Activated naive CD4-positive, alpha-beta T cell treated with anti-CD3 and anti-CD28 coated beads for 36 hours (primary cell): ENCODE measurements around the gene FMO1. TPM values are rescaled to one million over a fixed set of nuclear protein-coding genes. Genes with fewer than 3 reads are reported as not detected.

Experiments used
- CTCF ChIA-PET: fragments of 350-600 bp; sonication (Branson Sonifier 250); formaldehyde crosslinking; loops from one replicate; lab custom pipeline; 2021; ENCODE audit warnings: antibody characterized with exemption; lab: Charles Lee
- DNase-seq: peaks from one replicate; pipeline ENCODE4 v3.0.0-alpha.2; 2020
- H3K27ac Mint-ChIP-seq: one replicate; pipeline ENCODE4 v1.8.0; 2021; ENCODE audit warnings: mild to moderate bottlenecking, mixed read lengths
- H3K27me3 Mint-ChIP-seq: one replicate; pipeline ENCODE4 v1.8.0; 2021; ENCODE audit warnings: low read depth, mixed read lengths
- H3K36me3 Mint-ChIP-seq: one replicate; pipeline ENCODE4 v1.8.0; 2021; ENCODE audit warnings: low read depth, mixed read lengths
- H3K4me1 Mint-ChIP-seq: one replicate; pipeline ENCODE4 v1.8.0; 2021; ENCODE audit warnings: low read depth, mixed read lengths
- H3K4me3 Mint-ChIP-seq: one replicate; pipeline ENCODE4 v1.8.0; 2021; ENCODE audit warnings: mild to moderate bottlenecking, moderate library complexity, mixed read lengths
- H3K9me3 Mint-ChIP-seq: one replicate; pipeline ENCODE4 v1.8.0; 2021; ENCODE audit warnings: mixed read lengths
- intact Hi-C: fragments of 100-400 bp; cut with micrococcal nuclease; formaldehyde crosslinking; loops from one replicate; pipeline ENCODE4 v1.15.1; 2023
- total RNA-seq, 2 experiments: library from RNA; stranded (reverse); gene quantifications; one replicate each; pipeline ENCODE4 v1.2.3, GENCODE V29; 2021

The FMO1 gene
- total RNA-seq, 2 experiments from 2014 or later, result not detected

DNA sequence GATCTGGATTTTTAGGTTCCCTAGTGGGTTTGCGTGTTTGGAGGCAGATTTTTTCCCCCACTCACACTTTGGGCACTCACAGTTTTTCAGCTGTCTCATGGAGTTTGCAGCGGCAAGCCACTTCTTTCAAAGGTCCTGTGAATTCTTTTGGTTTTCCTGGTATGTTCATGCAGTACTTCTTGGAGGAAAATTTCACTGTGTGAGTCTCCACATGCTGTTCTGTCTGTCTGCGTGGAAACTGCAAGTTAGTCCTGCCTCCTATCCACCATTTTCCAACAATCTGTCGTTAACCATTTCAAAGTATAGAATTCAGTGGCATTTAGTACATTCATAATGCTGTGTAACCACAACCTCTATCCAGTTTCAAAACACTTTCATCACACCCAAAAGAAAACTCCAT, 793 bp upstream of the FMO1 start:
- Mint-ChIP-seq H3K27ac (no peak overlapping the region), H3K9me3 (no peaks in the 10 kb centered on the region), H3K4me1 (no peaks in the 10 kb centered on the region), H3K27me3 (peaks cover 28% of the 10 kb centered on the region), H3K4me3 (no peak overlapping the region), H3K36me3 (no peaks in the 10 kb centered on the region)
- DNase-seq, result no peak
- intact Hi-C loops, result no loop called here
- CTCF ChIA-PET, result interaction anchor here (0.7 to 8.3 kb wide), 3 partner anchors 58 to 337 kb away, joined by 3 to 96 read pairs (median 3); partner anchors contain the start of gene FMO4

GRCh38 chr1:171248841-171249240, 547 bp downstream of the FMO1 start:
- Mint-ChIP-seq H3K4me1 (no peaks in the 10 kb centered on the region), H3K9me3 (no peaks in the 10 kb centered on the region), H3K4me3 (no peak overlapping the region), H3K36me3 (no peaks in the 10 kb centered on the region), H3K27ac (no peak overlapping the region), H3K27me3 (peaks cover 33% of the 10 kb centered on the region)
- DNase-seq, result no peak
- intact Hi-C loops, result no loop called here
- CTCF ChIA-PET, result interaction anchor here (8.3 kb wide), 1 partner anchor 64 kb away, joined by 96 read pairs; the partner anchor contains the start of gene FMO4

DNA sequence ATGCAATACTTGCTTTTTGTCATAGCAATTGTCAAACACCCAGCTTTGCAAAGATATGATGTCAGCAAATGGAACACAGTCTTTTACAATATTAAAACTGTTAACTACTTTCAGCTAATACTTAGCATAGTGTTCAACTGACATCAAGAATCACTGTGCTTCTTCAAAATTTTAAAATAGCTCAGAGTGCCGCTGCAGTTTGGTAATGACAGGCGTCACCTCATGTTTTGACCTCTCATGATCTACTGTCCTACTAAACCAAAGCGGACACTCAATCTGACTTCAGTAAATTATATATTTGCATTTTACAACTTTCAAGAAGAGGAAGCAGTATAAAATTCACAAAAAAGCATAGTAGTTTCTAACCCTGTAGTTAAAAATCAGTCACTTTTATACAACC, 2.0 kb downstream of the FMO1 start:
- CTCF ChIA-PET, result interaction anchor here (8.3 kb wide), 1 partner anchor 63 kb away, joined by 96 read pairs; the partner anchor contains the start of gene FMO4
- H3K4me3 Mint-ChIP-seq, result no peak overlapping the region
- H3K36me3 Mint-ChIP-seq, result no peaks in the 10 kb centered on the region
- H3K4me1 Mint-ChIP-seq, result no peaks in the 10 kb centered on the region
- H3K27me3 Mint-ChIP-seq, result peaks cover 36% of the 10 kb centered on the region
- no peaks in the 10 kb centered on the region for H3K9me3 Mint-ChIP-seq
- DNase-seq, result no peak
- intact Hi-C loops, result no loop called here
- no peak overlapping the region for H3K27ac Mint-ChIP-seq

GRCh38 chr1:171251042-171251951, 3.0 kb downstream of the FMO1 start:
- Mint-ChIP-seq H3K27ac (no peak overlapping the region), H3K27me3 (peaks cover 38% of the 10 kb centered on the region), H3K4me1 (no peaks in the 10 kb centered on the region), H3K4me3 (peak overlapping the region; percentile 77), H3K36me3 (no peaks in the 10 kb centered on the region), H3K9me3 (no peaks in the 10 kb centered on the region)
- intact Hi-C loops, result loop anchor here (1.0 kb wide), 1 partner anchor 63 kb away; the partner anchor contains the start of gene FMO4
- CTCF ChIA-PET, result interaction anchor here (1.3 to 8.3 kb wide), 2 partner anchors 62 to 218 kb away, joined by 3 to 96 read pairs; partner anchors contain the start of gene FMO4
- peak; percentile 50 for DNase-seq

- Mint-ChIP-seq H3K9me3 (no peaks in the 10 kb centered on the region), H3K27me3 (peaks cover 38% of the 10 kb centered on the region)
Measured at GRCh38 chr1:171251952-171252300, 3.6 kb downstream of the FMO1 start.

DNA sequence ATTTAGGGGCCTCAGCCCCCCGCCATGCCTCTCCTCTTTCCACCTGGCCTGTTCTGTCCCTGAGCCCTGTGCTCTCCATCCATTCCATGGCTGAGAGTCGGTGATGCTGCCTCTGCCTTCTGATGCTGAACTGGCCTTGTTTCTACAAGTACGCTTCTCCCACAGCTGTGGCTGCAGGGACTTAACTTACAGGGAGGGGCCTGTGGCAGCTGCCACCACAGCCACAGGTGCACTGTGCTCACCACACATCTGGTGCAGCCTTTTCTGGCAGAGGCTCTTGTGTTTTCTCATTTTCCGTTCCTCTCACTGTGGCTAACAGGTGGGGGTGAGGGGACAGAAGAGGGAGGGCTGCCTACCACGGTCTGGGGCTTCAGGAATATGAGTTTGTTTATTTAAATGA, 4.2 kb downstream of the FMO1 start:
- intact Hi-C loops, result no loop called here
- Mint-ChIP-seq H3K36me3 (no peaks in the 10 kb centered on the region), H3K4me1 (no peaks in the 10 kb centered on the region), H3K4me3 (peak overlapping the region; percentile 23), H3K9me3 (no peaks in the 10 kb centered on the region), H3K27me3 (peaks cover 40% of the 10 kb centered on the region), H3K27ac (no peak overlapping the region)
- DNase-seq, result peak; percentile 6
- CTCF ChIA-PET, result interaction anchor here (8.3 kb wide), 1 partner anchor 61 kb away, joined by 96 read pairs; the partner anchor contains the start of gene FMO4

More at GRCh38 chr1:171251952-171252300, 3.6 kb downstream of the FMO1 start:
- Mint-ChIP-seq H3K36me3 (no peaks in the 10 kb centered on the region), H3K27ac (no peak overlapping the region), H3K4me1 (no peaks in the 10 kb centered on the region), H3K4me3 (peak overlapping the region; percentile 77)
- CTCF ChIA-PET, result interaction anchor here (1.3 to 8.3 kb wide), 2 partner anchors 61 to 218 kb away, joined by 3 to 96 read pairs; partner anchors contain the start of gene FMO4
- no peak for DNase-seq
- intact Hi-C loops, result loop anchor here (1.0 kb wide), 1 partner anchor 62 kb away; the partner anchor contains the start of gene FMO4

DNA sequence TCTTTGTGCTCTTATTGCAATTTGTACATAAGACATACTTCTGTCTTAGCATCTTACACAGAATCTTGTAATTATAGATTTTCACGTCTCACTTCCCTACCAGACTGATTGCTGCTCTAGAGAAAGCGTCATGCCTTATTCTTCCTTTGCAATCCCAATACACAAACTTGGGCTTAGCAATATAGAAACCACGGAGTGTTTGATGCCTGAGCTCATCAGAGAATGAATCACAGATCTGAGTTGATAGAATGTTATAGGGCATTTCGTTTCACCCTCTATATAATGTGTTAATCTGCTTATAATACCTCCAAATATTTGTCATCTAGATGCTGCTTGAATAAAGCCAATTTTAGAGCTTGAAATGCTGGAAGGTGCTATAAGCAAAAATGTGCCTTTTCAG, 6.6 kb downstream of the FMO1 start:
- H3K27me3 Mint-ChIP-seq, result peaks cover 31% of the 10 kb centered on the region
- CTCF ChIA-PET, result interaction anchor here (1.0 to 1.4 kb wide), 2 partner anchors 10 to 59 kb away, joined by 4 to 7 read pairs; partner anchors contain the start of gene FMO4
- intact Hi-C loops, result no loop called here
- H3K27ac Mint-ChIP-seq, result no peak overlapping the region
- no peak overlapping the region for H3K4me3 Mint-ChIP-seq
- no peaks in the 10 kb centered on the region for H3K36me3 Mint-ChIP-seq
- no peaks in the 10 kb centered on the region for H3K9me3 Mint-ChIP-seq
- no peaks in the 10 kb centered on the region for H3K4me1 Mint-ChIP-seq
- DNase-seq, result no peak

DNA sequence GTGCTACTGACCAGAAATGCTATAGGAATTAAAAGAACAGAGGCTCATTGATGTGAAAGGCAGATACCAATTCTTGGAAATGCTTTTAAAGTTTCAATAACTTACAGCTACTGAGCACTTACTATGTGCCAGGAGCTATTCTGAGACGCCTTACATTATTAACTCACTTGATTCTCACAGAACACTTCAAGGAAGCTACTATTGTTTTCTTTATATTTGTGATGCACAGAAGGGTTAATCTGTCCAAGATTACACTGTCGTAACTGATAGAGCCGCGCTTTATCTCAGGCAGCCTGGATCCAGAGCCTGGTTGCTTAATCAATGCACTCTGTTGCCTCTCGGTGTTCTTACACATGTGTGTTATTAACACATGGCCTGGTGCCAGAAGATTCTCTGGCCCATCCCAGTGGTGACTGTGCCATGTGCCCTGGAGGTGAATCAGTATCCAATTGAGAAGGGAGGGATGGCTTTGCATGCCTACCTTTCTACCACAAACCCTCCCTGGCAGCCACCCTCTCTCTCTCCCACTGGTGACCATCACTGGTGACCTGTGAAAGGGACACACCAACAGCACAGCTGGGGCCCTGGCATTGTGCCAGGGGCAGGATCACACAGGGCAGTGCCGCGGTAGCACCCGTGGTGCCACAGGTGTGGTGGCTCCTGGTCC, 8.8 kb downstream of the FMO1 start:
- H3K9me3 Mint-ChIP-seq, result no peaks in the 10 kb centered on the region
- no peak overlapping the region for H3K27ac Mint-ChIP-seq
- peaks cover 24% of the 10 kb centered on the region for H3K27me3 Mint-ChIP-seq
- H3K36me3 Mint-ChIP-seq, result no peaks in the 10 kb centered on the region
- DNase-seq, result no peak
- CTCF ChIA-PET, result interaction anchor here (0.6 kb wide), 1 partner anchor 104 kb away, joined by 3 read pairs; no protein-coding TSS in a partner anchor
- H3K4me1 Mint-ChIP-seq, result no peaks in the 10 kb centered on the region
- H3K4me3 Mint-ChIP-seq, result no peak overlapping the region
- intact Hi-C loops, result no loop called here

- Mint-ChIP-seq H3K4me1 (no peaks in the 10 kb centered on the region), H3K36me3 (no peaks in the 10 kb centered on the region), H3K9me3 (no peaks in the 10 kb centered on the region), H3K4me3 (no peak overlapping the region), H3K27ac (no peak overlapping the region), H3K27me3 (peaks cover 18% of the 10 kb centered on the region)
- CTCF ChIA-PET, result interaction anchor here (0.6 to 1.4 kb wide), 2 partner anchors 31 to 104 kb away, joined by 3 read pairs; no protein-coding TSS in a partner anchor
- intact Hi-C loops, result no loop called here
- DNase-seq, result no peak
Measured at GRCh38 chr1:171257607-171258076, 9.3 kb downstream of the FMO1 start.

- CTCF ChIA-PET, result interaction anchor here (1.4 kb wide), 1 partner anchor 32 kb away, joined by 3 read pairs; no protein-coding TSS in a partner anchor
- peaks cover 12% of the 10 kb centered on the region for H3K27me3 Mint-ChIP-seq
- no peak for DNase-seq
- intact Hi-C loops, result no loop called here
- no peaks in the 10 kb centered on the region for H3K9me3 Mint-ChIP-seq
- H3K4me3 Mint-ChIP-seq, result no peak overlapping the region
- no peaks in the 10 kb centered on the region for H3K36me3 Mint-ChIP-seq
- no peaks in the 10 kb centered on the region for H3K4me1 Mint-ChIP-seq
- no peak overlapping the region for H3K27ac Mint-ChIP-seq
Measured at GRCh38 chr1:171258429-171258828, 10.1 kb downstream of the FMO1 start.

- Mint-ChIP-seq H3K27ac (no peak overlapping the region), H3K27me3 (peaks cover 9% of the 10 kb centered on the region), H3K4me1 (no peaks in the 10 kb centered on the region), H3K4me3 (no peak overlapping the region), H3K36me3 (no peaks in the 10 kb centered on the region), H3K9me3 (no peaks in the 10 kb centered on the region)
- no peak for DNase-seq
- intact Hi-C loops, result no loop called here
- CTCF ChIA-PET, result interaction anchor here (1.4 to 1.7 kb wide), 2 partner anchors 32 to 55 kb away, joined by 3 to 4 read pairs; partner anchors contain the start of gene FMO4
Measured at GRCh38 chr1:171258943-171259342, 10.6 kb downstream of the FMO1 start.

DNA sequence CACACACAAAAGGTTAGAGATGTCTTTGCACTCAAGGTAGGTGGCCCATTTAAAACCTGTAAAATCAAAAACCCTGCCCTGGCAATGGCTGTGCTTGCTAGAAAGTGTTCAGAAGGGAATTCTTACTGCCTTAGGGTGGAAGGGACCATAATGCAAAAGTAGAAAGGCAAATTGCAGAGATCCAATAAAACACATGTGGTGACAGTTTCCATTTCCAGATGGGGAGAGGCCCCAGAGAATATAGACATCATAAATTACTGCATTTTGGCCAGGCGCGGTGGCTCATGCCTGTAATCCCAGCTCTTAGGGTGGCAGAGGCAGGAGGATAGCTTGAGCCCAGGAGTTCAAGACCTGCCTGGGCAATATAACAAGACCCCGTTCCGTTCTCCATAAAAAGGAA, 13.0 kb downstream of the FMO1 start:
- H3K36me3 Mint-ChIP-seq, result no peaks in the 10 kb centered on the region
- no peak overlapping the region for H3K27ac Mint-ChIP-seq
- H3K27me3 Mint-ChIP-seq, result peaks cover 2% of the 10 kb centered on the region
- no peak for DNase-seq
- CTCF ChIA-PET, result no interaction called here
- intact Hi-C loops, result no loop called here
- no peak overlapping the region for H3K4me3 Mint-ChIP-seq
- no peaks in the 10 kb centered on the region for H3K4me1 Mint-ChIP-seq
- H3K9me3 Mint-ChIP-seq, result no peaks in the 10 kb centered on the region
